Measurements from ENCODE around the gene CFAP99.
A peak's percentile ranks its signal among the peaks of the same experiment; 100 is the strongest.

Gene CFAP99

GRCh38 chr4:2451821-2452785, 33.3 kb downstream of the CFAP99 start:
- DNase-seq (ENCODE audit: insufficient read length, low spot score) (peak; percentile 8), FAIRE-seq (no peak)
- no peak for TF ChIP-seq POU2F2 (IDR thresholded peaks at IDR 0.05; ENCODE audit: low read depth, low read length)
- TF ChIP-seq PAX5 (IDR thresholded peaks at IDR 0.05; ENCODE audit: insufficient read depth, low read length, severe bottlenecking) = no peak
- TF ChIP-seq SPI1 (IDR thresholded peaks at IDR 0.05; ENCODE audit: low read depth, low read length) = no peak
- TF ChIP-seq POLR2A (IDR thresholded peaks at IDR 0.05; ENCODE audit: low read depth, low read length) = no peak
- TF ChIP-seq TAF1 (IDR thresholded peaks at IDR 0.05; ENCODE audit: low read depth, low read length) = no peak
- TF ChIP-seq POLR2AphosphoS5 (IDR thresholded peaks at IDR 0.05; ENCODE audit: low read depth, low read length) = no peak

GRCh38 chr4:2457481-2458295, 38.9 kb downstream of the CFAP99 start:
- FAIRE-seq (no peak), DNase-seq (ENCODE audit: insufficient read length, low spot score) (no peak)
- TF ChIP-seq POLR2A (IDR thresholded peaks at IDR 0.05; ENCODE audit: low read depth, low read length) = no peak
- TF ChIP-seq TAF1 (IDR thresholded peaks at IDR 0.05; ENCODE audit: low read depth, low read length) = no peak
- no peak for TF ChIP-seq POU2F2 (IDR thresholded peaks at IDR 0.05; ENCODE audit: low read depth, low read length)
- no peak for TF ChIP-seq PAX5 (IDR thresholded peaks at IDR 0.05; ENCODE audit: insufficient read depth, low read length, severe bottlenecking)
- TF ChIP-seq SPI1 (IDR thresholded peaks at IDR 0.05; ENCODE audit: low read depth, low read length) = no peak
- TF ChIP-seq POLR2AphosphoS5 (IDR thresholded peaks at IDR 0.05; ENCODE audit: low read depth, low read length) = no peak

- FAIRE-seq (no peak), DNase-seq (ENCODE audit: insufficient read length, low spot score) (no peak)
Measured at GRCh38 chr4:2458546-2459491, 40.1 kb downstream of the CFAP99 start.

GRCh38 chr4:2459589-2460349, 41.0 kb downstream of the CFAP99 start:
- no peak for DNase-seq (ENCODE audit: insufficient read length, low spot score)
- FAIRE-seq = no peak
- TF ChIP-seq SPI1 (IDR thresholded peaks at IDR 0.05; ENCODE audit: low read depth, low read length) = no peak
- TF ChIP-seq TAF1 (IDR thresholded peaks at IDR 0.05; ENCODE audit: low read depth, low read length) = no peak
- no peak for TF ChIP-seq POU2F2 (IDR thresholded peaks at IDR 0.05; ENCODE audit: low read depth, low read length)
- TF ChIP-seq PAX5 (IDR thresholded peaks at IDR 0.05; ENCODE audit: insufficient read depth, low read length, severe bottlenecking) = no peak
- TF ChIP-seq POLR2A (IDR thresholded peaks at IDR 0.05; ENCODE audit: low read depth, low read length) = no peak
- TF ChIP-seq POLR2AphosphoS5 (IDR thresholded peaks at IDR 0.05; ENCODE audit: low read depth, low read length) = no peak

More at GRCh38 chr4:2458546-2459491, 40.1 kb downstream of the CFAP99 start:
- no peak for TF ChIP-seq POLR2A (IDR thresholded peaks at IDR 0.05; ENCODE audit: low read depth, low read length)
- TF ChIP-seq SPI1 (IDR thresholded peaks at IDR 0.05; ENCODE audit: low read depth, low read length) = no peak
- no peak for TF ChIP-seq PAX5 (IDR thresholded peaks at IDR 0.05; ENCODE audit: insufficient read depth, low read length, severe bottlenecking)
- TF ChIP-seq POU2F2 (IDR thresholded peaks at IDR 0.05; ENCODE audit: low read depth, low read length) = no peak
- TF ChIP-seq POLR2AphosphoS5 (IDR thresholded peaks at IDR 0.05; ENCODE audit: low read depth, low read length) = no peak
- TF ChIP-seq TAF1 (IDR thresholded peaks at IDR 0.05; ENCODE audit: low read depth, low read length) = no peak

GRCh38 chr4:2461246-2461960, 42.6 kb downstream of the CFAP99 start:
- DNase-seq (ENCODE audit: insufficient read length, low spot score) (no peak), FAIRE-seq (peak; percentile 55)
- TF ChIP-seq POLR2AphosphoS5 (IDR thresholded peaks at IDR 0.05; ENCODE audit: low read depth, low read length) = no peak
- TF ChIP-seq POLR2A (IDR thresholded peaks at IDR 0.05; ENCODE audit: low read depth, low read length) = no peak

- no peak for TF ChIP-seq TAF1 (IDR thresholded peaks at IDR 0.05; ENCODE audit: low read depth, low read length)
- TF ChIP-seq PAX5 (IDR thresholded peaks at IDR 0.05; ENCODE audit: insufficient read depth, low read length, severe bottlenecking) = peak; percentile 21
- DNase-seq (ENCODE audit: insufficient read length, low spot score) (peak; percentile 85), FAIRE-seq (peak; percentile 96)
Measured at GRCh38 chr4:2462218-2462991, 43.6 kb downstream of the CFAP99 start.

GRCh38 chr4:2462992-2463762, 44.4 kb downstream of the CFAP99 start:
- TF ChIP-seq POU2F2 (IDR thresholded peaks at IDR 0.05; ENCODE audit: low read depth, low read length) (no peak), PAX5 (IDR thresholded peaks at IDR 0.05; ENCODE audit: insufficient read depth, low read length, severe bottlenecking) (no peak), SPI1 (IDR thresholded peaks at IDR 0.05; ENCODE audit: low read depth, low read length) (no peak), TAF1 (IDR thresholded peaks at IDR 0.05; ENCODE audit: low read depth, low read length) (no peak), POLR2A (IDR thresholded peaks at IDR 0.05; ENCODE audit: low read depth, low read length) (no peak), POLR2AphosphoS5 (IDR thresholded peaks at IDR 0.05; ENCODE audit: low read depth, low read length) (no peak)
- no peak for DNase-seq (ENCODE audit: insufficient read length, low spot score)
- no peak for FAIRE-seq
